ENCODE data around the gene NINJ1. TPM values are rescaled to one million over a fixed set of nuclear protein-coding genes. Genes with fewer than 3 reads are reported as not detected.

NINJ1 gene
- polyA plus RNA-seq, 1 of the 3 experiments (the other 2 are of a cell fraction), result 31.7 TPM

DNA sequence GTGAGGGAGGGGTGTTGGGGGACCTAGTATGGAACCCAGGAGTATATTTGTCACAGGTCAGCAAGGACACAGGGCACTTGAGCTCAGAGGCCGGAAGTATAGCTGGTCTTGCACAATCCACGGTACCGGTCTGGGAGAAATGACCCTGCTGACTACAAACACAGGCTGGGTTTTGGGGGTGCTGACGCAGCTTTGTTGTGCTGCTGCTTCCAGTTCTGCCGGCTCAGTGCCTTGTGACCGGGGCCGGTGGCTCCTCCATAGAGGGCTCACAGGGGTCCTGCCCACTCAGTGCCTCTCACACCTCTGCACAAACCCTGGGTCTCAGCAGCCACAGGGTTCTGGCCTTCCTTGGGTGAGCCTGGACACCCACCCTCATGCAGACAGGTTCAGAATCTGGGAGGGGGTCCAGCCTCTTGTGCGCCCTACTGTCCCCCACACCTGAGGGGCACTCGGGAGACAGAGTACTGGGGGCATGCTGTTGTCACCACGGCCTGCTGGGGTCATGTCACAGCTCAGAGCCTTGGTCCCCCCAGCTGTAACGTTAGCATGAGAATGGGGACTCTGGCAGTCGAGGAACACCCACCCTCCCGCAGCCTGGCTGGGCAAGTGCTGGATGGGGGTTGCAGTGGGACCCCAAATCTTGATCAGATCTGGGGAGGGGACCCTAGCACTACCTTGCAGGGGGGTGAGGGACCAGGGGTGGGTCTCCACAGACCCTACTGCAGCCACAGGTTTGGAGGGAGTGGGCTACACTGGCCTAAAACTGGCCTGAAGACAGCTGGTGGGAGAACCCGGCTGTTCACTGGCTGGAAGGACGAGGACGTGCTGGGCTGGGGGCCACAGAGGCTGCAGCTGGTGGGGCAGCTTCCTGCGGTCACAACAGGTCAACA lies 17.7 kb downstream of the NINJ1 start:
- CTCF ChIA-PET, result interaction anchor here (1.3 kb wide), 1 partner anchor 38 kb away, joined by 3 read pairs; no protein-coding TSS in a partner anchor
- Histone ChIP-seq H3K27ac (ENCODE audit: low read depth in 2 of 2, low read length in 1 of 2) (no peak overlapping the region), H3K4me3 (ENCODE audit: low read depth in 2 of 2, low read length in 1 of 2) (no peak overlapping the region), H3K4me2 (no peak overlapping the region), H3K79me2 (ENCODE audit: insufficient read depth) (no peaks in the 10 kb centered on the region), H3F3A (replicated peaks; ENCODE audit: insufficient read depth) (no peaks in the 10 kb centered on the region), H3K9me2 (no peaks in the 10 kb centered on the region), H4K20me1 (ENCODE audit: insufficient read depth) (no peaks in the 10 kb centered on the region), H3K9ac (no peak overlapping the region), H3K27me3 (ENCODE audit: insufficient read depth) (no peaks in the 10 kb centered on the region), H3K36me3 (replicated peaks in 1 of 2; ENCODE audit: control insufficient read depth in 1 of 2, insufficient read depth in 2 of 2, low read length in 1 of 2) (peaks cover 0 to 23% of the 10 kb centered on the region in 2 experiments), H3K4me1 (ENCODE audit: control insufficient read depth in 1 of 2, insufficient read depth in 2 of 2, low read depth in 1 of 2, low read length in 1 of 2) (peaks cover 0 to 15% of the 10 kb centered on the region in 2 experiments; a peak in 2 of 4 replicates), H3K9me3 (no peaks in the 10 kb centered on the region), H2AFZ (ENCODE audit: low read depth) (no peak overlapping the region)
- WGBS (ENCODE audit: low lambda C conversion rate), result 76% methylated on average over 10 of the region's 17 CpGs
- TF ChIP-seq, protein P1, sequence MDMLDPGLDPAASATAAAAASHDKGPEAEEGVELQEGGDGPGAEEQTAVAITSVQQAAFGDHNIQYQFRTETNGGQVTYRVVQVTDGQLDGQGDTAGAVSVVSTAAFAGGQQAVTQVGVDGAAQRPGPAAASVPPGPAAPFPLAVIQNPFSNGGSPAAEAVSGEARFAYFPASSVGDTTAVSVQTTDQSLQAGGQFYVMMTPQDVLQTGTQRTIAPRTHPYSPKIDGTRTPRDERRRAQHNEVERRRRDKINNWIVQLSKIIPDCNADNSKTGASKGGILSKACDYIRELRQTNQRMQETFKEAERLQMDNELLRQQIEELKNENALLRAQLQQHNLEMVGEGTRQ (IDR thresholded peaks at IDR 0.05; ENCODE audit: borderline replicate concordance, low read depth, low read length), result no peak
- no peak for TF ChIP-seq NRF1 (IDR thresholded peaks at IDR 0.05; ENCODE audit: low read depth, low read length)
- no peak for TF ChIP-seq TCF12 (IDR thresholded peaks at IDR 0.05)
- TF ChIP-seq EZH2phosphoT487 (IDR thresholded peaks at IDR 0.05; ENCODE audit: borderline replicate concordance, low read depth), result no peak
- no peak for TF ChIP-seq MAX (IDR thresholded peaks at IDR 0.05; ENCODE audit: low read depth)
- TF ChIP-seq MEF2A (IDR thresholded peaks at IDR 0.05; ENCODE audit: borderline replicate concordance, low read depth), result no peak
- TF ChIP-seq FOXM1 (IDR thresholded peaks at IDR 0.05; ENCODE audit: low read depth), result no peak
- no peak for TF ChIP-seq CHD2 (IDR thresholded peaks at IDR 0.05; ENCODE audit: low read length, partially characterized antibody)
- no peak for TF ChIP-seq GABPA (IDR thresholded peaks at IDR 0.05; ENCODE audit: low read depth)
- TF ChIP-seq FOSL2 (IDR thresholded peaks at IDR 0.05; ENCODE audit: borderline replicate concordance, low read depth), result no peak
- DNase-seq, result no peak
- POLR2A ChIA-PET, result no interaction called here

DNA sequence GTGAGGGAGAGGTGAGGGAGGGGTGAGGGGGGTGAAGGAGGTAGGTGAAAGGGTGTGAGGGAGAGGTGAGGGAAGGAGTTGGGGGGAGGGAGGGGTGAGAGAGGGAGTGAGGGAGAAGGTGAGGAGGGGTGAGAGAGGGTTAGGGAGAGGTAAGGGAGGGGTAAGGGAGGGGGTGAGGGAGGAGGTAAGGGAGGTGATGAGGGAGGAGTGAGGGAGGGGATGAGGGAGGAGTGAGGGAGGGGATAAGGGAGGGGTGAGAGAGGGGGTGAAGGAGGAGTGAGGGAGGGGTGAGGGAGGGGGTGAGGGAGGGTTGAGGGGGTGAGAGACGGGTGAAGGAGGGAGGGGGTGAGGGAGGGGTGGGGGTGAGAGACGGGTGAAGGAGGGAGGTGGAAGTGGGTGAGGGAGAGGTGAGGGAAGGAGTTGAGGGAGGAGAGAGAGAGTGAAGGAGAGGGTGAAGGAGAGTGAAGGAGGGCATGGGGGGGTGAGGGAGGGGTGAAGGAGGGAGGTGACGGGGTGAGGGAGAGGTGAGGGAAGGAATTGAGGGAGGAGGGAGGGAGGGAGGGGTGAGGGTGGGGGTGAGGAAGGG lies 18.5 kb downstream of the NINJ1 start:
- Histone ChIP-seq H3K79me2 (ENCODE audit: insufficient read depth) (no peaks in the 10 kb centered on the region), H3K9me2 (no peaks in the 10 kb centered on the region), H3K4me3 (ENCODE audit: low read depth in 2 of 2, low read length in 1 of 2) (no peak overlapping the region), H3K9me3 (no peaks in the 10 kb centered on the region), H3K9ac (no peak overlapping the region), H3K27ac (ENCODE audit: low read depth in 2 of 2, low read length in 1 of 2) (no peak overlapping the region), H4K20me1 (ENCODE audit: insufficient read depth) (no peaks in the 10 kb centered on the region; the same call in 1 of the 2 replicates), H3K4me2 (no peak overlapping the region), H3K27me3 (ENCODE audit: insufficient read depth) (no peaks in the 10 kb centered on the region), H3K36me3 (replicated peaks in 1 of 2; ENCODE audit: control insufficient read depth in 1 of 2, insufficient read depth in 2 of 2, low read length in 1 of 2) (peaks cover 0 to 30% of the 10 kb centered on the region in 2 experiments), H3F3A (replicated peaks; ENCODE audit: insufficient read depth) (no peaks in the 10 kb centered on the region), H2AFZ (ENCODE audit: low read depth) (no peak overlapping the region), H3K4me1 (ENCODE audit: control insufficient read depth in 1 of 2, insufficient read depth in 2 of 2, low read depth in 1 of 2, low read length in 1 of 2) (peaks cover 0 to 14% of the 10 kb centered on the region in 2 experiments; a peak in 2 of 4 replicates)
- ChIA-PET POLR2A (no interaction called here), CTCF (interaction anchor here (1.3 kb wide), 1 partner anchor 39 kb away, joined by 3 read pairs; no protein-coding TSS in a partner anchor)
- WGBS (ENCODE audit: low lambda C conversion rate), result 64% methylated on average over 3 of the region's 3 CpGs
- DNase-seq, result no peak
- no peak for TF ChIP-seq RXRA (IDR thresholded peaks at IDR 0.05; ENCODE audit: borderline replicate concordance, low read depth)
- no peak for TF ChIP-seq CHD2 (IDR thresholded peaks at IDR 0.05; ENCODE audit: low read length, partially characterized antibody)
- no peak for TF ChIP-seq ZBTB33 (IDR thresholded peaks at IDR 0.05; ENCODE audit: borderline replicate concordance, low read depth)
- TF ChIP-seq YY1 (IDR thresholded peaks at IDR 0.05; ENCODE audit: low read depth), result no peak
- TF ChIP-seq RCOR1 (IDR thresholded peaks at IDR 0.05; ENCODE audit: low read length), result no peak
- TF ChIP-seq, protein P1 (IDR thresholded peaks at IDR 0.05; ENCODE audit: borderline replicate concordance, low read depth, low read length), result no peak
- TF ChIP-seq MAX (IDR thresholded peaks at IDR 0.05; ENCODE audit: low read depth), result no peak
- no peak for TF ChIP-seq JUND (IDR thresholded peaks at IDR 0.05)
- no peak for TF ChIP-seq TEAD4 (IDR thresholded peaks at IDR 0.05; ENCODE audit: borderline replicate concordance, insufficient read depth)
- no peak for TF ChIP-seq GATA2 (CRISPR knock-in tag; IDR thresholded peaks at IDR 0.05)
- no peak for TF ChIP-seq GABPA (IDR thresholded peaks at IDR 0.05; ENCODE audit: low read depth)
- TF ChIP-seq, protein P2, sequence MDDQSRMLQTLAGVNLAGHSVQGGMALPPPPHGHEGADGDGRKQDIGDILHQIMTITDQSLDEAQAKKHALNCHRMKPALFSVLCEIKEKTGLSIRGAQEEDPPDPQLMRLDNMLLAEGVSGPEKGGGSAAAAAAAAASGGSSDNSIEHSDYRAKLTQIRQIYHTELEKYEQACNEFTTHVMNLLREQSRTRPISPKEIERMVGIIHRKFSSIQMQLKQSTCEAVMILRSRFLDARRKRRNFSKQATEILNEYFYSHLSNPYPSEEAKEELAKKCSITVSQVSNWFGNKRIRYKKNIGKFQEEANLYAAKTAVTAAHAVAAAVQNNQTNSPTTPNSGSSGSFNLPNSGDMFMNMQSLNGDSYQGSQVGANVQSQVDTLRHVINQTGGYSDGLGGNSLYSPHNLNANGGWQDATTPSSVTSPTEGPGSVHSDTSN (IDR thresholded peaks at IDR 0.05), result no peak
- TF ChIP-seq RFX5 (IDR thresholded peaks at IDR 0.05; ENCODE audit: low read length), result no peak
- TF ChIP-seq MEF2A (IDR thresholded peaks at IDR 0.05; ENCODE audit: borderline replicate concordance, low read depth), result no peak

Measured in SK-N-SH (cell line).